ENCODE measurements around the gene SLC39A11.
"Not testable (repeated sequence)": the region's sequence is repeated elsewhere in the genome, so short reads cannot be mapped to it uniquely, and the experiment has no call there.

Gene SLC39A11

DNA sequence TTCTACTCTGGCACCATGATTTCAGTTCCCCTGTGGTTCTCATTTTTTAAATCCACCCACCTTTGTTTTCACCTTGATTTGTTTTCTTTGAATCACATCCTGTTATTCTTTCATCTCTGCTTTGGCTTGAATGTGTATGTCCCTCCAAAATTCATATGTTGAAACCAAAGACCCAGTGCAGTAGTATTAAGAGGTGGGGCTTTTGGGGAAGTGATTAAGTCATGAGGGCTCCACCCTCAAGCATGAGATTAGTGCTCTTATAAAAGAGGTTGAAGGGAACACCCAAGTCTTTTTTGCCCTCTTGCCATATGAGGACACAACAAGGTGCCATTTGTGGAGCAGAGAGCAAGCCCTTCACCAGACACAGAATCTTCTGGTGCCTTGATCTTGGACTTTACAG, 382.3 kb downstream of the SLC39A11 start:
- Mint-ChIP-seq H3K36me3 (ENCODE audit: low read depth) (peaks cover 6% of the 10 kb centered on the region), H3K9me3 (peaks cover 9% of the 10 kb centered on the region), H3K4me3 (no peak overlapping the region), H3K27ac (no peak overlapping the region), H3K4me1 (no peaks in the 10 kb centered on the region), H3K27me3 (ENCODE audit: low read depth) (no peaks in the 10 kb centered on the region)
- TF ChIP-seq, protein P1, sequence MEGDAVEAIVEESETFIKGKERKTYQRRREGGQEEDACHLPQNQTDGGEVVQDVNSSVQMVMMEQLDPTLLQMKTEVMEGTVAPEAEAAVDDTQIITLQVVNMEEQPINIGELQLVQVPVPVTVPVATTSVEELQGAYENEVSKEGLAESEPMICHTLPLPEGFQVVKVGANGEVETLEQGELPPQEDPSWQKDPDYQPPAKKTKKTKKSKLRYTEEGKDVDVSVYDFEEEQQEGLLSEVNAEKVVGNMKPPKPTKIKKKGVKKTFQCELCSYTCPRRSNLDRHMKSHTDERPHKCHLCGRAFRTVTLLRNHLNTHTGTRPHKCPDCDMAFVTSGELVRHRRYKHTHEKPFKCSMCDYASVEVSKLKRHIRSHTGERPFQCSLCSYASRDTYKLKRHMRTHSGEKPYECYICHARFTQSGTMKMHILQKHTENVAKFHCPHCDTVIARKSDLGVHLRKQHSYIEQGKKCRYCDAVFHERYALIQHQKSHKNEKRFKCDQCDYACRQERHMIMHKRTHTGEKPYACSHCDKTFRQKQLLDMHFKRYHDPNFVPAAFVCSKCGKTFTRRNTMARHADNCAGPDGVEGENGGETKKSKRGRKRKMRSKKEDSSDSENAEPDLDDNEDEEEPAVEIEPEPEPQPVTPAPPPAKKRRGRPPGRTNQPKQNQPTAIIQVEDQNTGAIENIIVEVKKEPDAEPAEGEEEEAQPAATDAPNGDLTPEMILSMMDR (IDR thresholded peaks at IDR 0.05; ENCODE audit: unreplicated experiment in 3 of 3) = no peak

DNA sequence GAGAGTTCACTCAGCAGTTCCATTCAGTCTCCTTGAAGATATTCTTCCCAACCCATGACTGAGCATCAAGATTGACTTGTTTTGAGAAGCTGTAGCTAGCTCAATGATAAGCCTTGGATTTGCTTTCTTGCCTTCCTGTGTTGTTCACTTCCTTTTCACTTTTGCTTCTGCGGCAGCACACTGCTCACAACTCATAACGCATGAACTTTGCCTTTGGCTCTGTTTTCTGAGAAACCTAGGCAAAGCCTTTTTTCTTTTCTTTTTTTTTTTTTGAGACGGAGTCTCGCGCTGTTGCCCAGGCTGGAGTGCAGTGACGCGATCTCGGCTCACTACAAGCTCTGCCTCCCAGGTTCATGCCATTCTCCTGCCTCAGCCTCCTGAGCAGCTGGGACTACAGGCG, 383.8 kb downstream of the SLC39A11 start:
- not testable (repeated sequence) for H3K4me3 Mint-ChIP-seq; H3K27me3 Mint-ChIP-seq (ENCODE audit: low read depth)

DNA sequence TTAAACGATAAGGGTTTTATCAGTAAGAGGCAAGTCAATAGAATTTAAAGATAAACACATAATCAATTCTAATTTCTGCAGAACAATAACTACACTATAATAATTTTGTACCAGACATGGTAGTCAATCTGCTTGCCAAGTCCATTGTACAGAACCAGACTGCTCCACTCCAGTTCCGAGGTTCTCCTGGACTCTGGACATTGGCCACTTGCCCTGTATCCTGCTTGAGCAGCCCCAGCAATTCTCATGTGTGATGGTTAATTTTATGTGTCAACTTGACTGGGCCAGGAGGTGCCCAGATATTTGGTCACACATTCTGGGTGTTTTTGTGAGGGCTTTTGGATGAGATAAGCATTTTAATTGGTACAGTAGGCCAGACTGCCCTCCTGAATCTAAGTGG, 384.6 kb downstream of the SLC39A11 start:
- Mint-ChIP-seq H3K9me3 (peaks cover 10% of the 10 kb centered on the region), H3K4me3 (no peak overlapping the region), H3K27ac (no peak overlapping the region), H3K27me3 (ENCODE audit: low read depth) (no peaks in the 10 kb centered on the region), H3K4me1 (no peaks in the 10 kb centered on the region), H3K36me3 (ENCODE audit: low read depth) (peaks cover 6% of the 10 kb centered on the region)
- TF ChIP-seq, protein P1 (IDR thresholded peaks at IDR 0.05; ENCODE audit: unreplicated experiment in 3 of 3) = no peak

More for the DNA sequence above, 383.8 kb downstream of the SLC39A11 start:
- H3K36me3 Mint-ChIP-seq (ENCODE audit: low read depth); H3K9me3 Mint-ChIP-seq; H3K4me1 Mint-ChIP-seq; H3K27ac Mint-ChIP-seq: not testable (repeated sequence)

DNA sequence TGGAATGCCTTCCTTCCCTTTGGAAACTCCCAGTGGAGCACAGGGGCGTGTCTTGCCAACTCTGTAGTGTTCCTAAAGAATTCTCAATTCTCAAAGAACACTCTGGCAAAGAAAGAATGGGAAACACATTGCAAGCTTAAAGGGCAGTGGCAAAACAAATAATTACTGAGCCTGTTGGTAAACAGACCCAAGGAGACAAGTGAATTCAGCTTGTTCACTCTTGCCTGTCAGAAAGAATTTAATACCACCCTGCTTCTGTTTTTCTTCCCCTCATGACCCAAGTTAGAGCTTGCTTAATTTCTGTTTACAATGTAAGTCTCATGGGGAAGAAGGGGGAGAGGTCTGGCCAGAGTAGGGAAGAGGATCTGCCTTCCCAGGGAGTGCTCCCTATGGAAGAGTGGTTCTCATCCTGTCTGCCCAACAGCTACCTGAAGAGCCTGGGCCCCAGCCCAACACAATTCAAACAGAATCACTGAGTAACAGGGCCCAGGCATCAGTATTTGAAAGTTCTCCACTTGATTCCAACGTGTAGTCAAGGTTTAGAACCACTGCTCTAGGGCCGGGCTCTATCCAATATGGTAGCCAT, 386.0 kb downstream of the SLC39A11 start:
- Mint-ChIP-seq H3K9me3 (peaks cover 10% of the 10 kb centered on the region), H3K27ac (no peak overlapping the region), H3K4me1 (no peaks in the 10 kb centered on the region)

DNA sequence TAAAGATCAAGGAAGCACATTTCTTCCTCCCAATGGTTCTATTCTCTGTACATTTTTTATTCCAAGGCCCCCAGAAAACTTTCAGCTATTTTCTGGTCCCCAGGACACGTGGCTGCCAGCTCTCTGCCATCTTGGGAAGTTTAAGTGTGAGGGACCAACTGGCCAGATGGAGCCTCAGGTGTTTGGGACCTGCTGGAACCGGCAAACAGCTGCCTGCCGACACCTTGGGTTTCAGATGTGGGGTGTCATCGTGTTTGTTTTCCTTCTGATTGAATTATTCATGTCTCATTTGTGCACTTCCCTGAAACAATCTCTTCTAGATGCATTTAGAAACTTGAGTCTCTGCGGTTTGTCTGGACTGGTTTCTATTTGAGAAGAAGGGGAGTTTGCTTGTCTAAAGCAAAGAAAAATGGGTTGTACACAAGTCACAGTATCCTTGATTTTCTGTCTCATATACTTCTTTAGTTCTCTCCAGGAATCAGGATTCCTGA, 386.5 kb downstream of the SLC39A11 start:
- no peak overlapping the region for H3K27ac Mint-ChIP-seq
- H3K27me3 Mint-ChIP-seq (ENCODE audit: low read depth) = no peaks in the 10 kb centered on the region
- H3K9me3 Mint-ChIP-seq = peaks cover 7% of the 10 kb centered on the region
- H3K4me1 Mint-ChIP-seq = no peaks in the 10 kb centered on the region
- H3K4me3 Mint-ChIP-seq = no peak overlapping the region
- TF ChIP-seq, protein P1 (IDR thresholded peaks at IDR 0.05; ENCODE audit: unreplicated experiment in 3 of 3) = no peak
- peaks cover 4% of the 10 kb centered on the region for H3K36me3 Mint-ChIP-seq (ENCODE audit: low read depth)

More for the DNA sequence above, 386.0 kb downstream of the SLC39A11 start:
- Mint-ChIP-seq H3K4me3 (no peak overlapping the region), H3K36me3 (ENCODE audit: low read depth) (peaks cover 6% of the 10 kb centered on the region), H3K27me3 (ENCODE audit: low read depth) (no peaks in the 10 kb centered on the region)
- TF ChIP-seq, protein P1 (IDR thresholded peaks at IDR 0.05; ENCODE audit: unreplicated experiment in 3 of 3) = no peak

DNA sequence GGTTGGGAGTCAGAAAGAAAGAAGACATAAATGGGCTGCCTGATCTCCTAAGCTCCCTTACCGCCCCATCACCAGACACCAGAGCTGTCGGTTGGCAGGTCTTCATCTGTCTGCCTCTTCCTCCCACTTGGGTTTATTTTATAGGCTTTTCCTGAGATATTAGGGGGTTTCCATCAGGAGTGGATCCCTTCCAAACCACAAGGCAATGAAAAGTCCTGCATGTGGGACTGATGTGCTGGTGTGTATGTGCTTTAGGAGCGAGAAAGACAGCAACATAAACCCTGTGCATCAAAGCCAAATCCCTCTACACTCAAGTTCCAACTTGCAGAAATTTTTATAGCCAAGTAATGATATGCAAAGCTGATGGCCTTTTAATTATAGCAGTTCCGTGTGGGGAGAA, 389.5 kb downstream of the SLC39A11 start:
- TF ChIP-seq, protein P1 (IDR thresholded peaks at IDR 0.05; ENCODE audit: unreplicated experiment in 3 of 3) = no peak
- no peak overlapping the region for H3K27ac Mint-ChIP-seq
- H3K4me3 Mint-ChIP-seq = no peak overlapping the region

More for the DNA sequence above, 389.5 kb downstream of the SLC39A11 start:
- no peaks in the 10 kb centered on the region for H3K4me1 Mint-ChIP-seq
- peaks cover 3% of the 10 kb centered on the region for H3K36me3 Mint-ChIP-seq (ENCODE audit: low read depth)
- peaks cover 2% of the 10 kb centered on the region for H3K9me3 Mint-ChIP-seq
- H3K27me3 Mint-ChIP-seq (ENCODE audit: low read depth) = no peaks in the 10 kb centered on the region
